HG03565 (cell line): ENCODE data around the gene CCDC70.
"Not testable (repeated sequence)": the region's sequence is repeated elsewhere in the genome, so short reads cannot be mapped to it uniquely, and the experiment has no call there.

ENCODE experiments used
- ATAC-seq: cut with Tn5 transposase; IDR thresholded peaks from one replicate; pipeline ENCODE4 v1.9.1; 2021; ENCODE audit warnings: mild to moderate bottlenecking, moderate library complexity; ENCODE audit not compliant: unreplicated experiment

The CCDC70 gene

GRCh38 chr13:51900471-51900870, 38.7 kb downstream of the CCDC70 start:
- ATAC-seq, result no peak

- ATAC-seq, result no peak
Observed at GRCh38 chr13:51902776-51903175, 41.0 kb downstream of the CCDC70 start.

GRCh38 chr13:51905787-51906186, 44.0 kb downstream of the CCDC70 start:
- ATAC-seq, result no peak

GRCh38 chr13:51906581-51906980, 44.8 kb downstream of the CCDC70 start:
- no peak for ATAC-seq

- ATAC-seq, result no peak
Observed at GRCh38 chr13:51907040-51907732, 45.4 kb downstream of the CCDC70 start.

GRCh38 chr13:51909265-51909664, 47.5 kb downstream of the CCDC70 start:
- not testable (repeated sequence) for ATAC-seq

- no peak for ATAC-seq
Observed at GRCh38 chr13:51910508-51910907, 48.7 kb downstream of the CCDC70 start.

GRCh38 chr13:51912091-51912490, 50.3 kb downstream of the CCDC70 start:
- ATAC-seq, result no peak

- no peak for ATAC-seq
Observed at GRCh38 chr13:51912511-51913225, 50.9 kb downstream of the CCDC70 start.

GRCh38 chr13:51913421-51914136, 51.8 kb downstream of the CCDC70 start:
- no peak for ATAC-seq

- ATAC-seq, result no peak
Observed at GRCh38 chr13:51914137-51914493, 52.3 kb downstream of the CCDC70 start.
